GM21390 (cell line): ENCODE measurements around the gene HDAC4.

Source experiments
- ATAC-seq: cut with Tn5 transposase; IDR thresholded peaks from one replicate; pipeline ENCODE4 v1.9.1; 2021; ENCODE audit not compliant: unreplicated experiment

Gene HDAC4

GRCh38 chr2:239429473-239430350 is 28.9 kb upstream of the HDAC4 start:
- ATAC-seq = no peak

DNA sequence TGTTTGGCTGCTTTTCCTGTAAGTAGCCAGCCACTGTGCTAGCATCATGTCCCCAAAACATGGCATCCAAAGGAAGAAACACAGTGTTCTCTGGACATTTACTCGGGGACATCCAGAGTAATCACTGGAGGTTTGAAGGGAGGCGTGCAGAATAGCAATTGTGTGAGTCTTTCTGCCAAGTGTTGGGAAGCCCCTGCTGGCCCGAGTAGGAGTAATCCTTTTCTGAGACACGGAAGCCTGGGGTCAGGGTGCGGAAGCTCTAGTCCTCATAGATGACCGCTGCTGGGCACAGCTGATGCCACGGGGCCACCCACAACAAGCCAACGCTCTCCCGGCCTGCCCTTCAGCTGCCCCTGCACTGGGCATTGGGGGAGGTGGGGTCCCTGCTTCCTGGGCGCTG is 24.8 kb upstream of the HDAC4 start:
- no peak for ATAC-seq

GRCh38 chr2:239424337-239425045 is 23.7 kb upstream of the HDAC4 start:
- ATAC-seq = no peak

DNA sequence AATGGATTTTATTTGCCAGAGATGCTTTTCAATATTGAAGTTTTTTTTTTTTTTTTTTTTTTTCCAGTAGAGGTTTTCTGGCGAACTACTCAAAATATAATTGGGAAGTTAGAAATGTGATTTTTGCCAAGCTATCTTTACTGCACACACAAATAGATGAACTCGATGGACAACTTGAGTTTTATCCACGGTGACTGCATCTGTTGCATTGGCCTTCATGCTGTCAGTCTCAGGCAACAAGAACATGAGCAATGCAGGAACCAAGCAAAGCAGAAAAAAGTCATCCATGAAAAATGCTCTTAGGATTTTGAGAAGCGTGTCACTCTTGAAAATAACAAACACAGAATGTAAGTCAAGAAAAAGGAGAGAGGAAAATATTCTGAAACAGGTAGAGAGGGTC is 22.7 kb upstream of the HDAC4 start:
- no peak for ATAC-seq

DNA sequence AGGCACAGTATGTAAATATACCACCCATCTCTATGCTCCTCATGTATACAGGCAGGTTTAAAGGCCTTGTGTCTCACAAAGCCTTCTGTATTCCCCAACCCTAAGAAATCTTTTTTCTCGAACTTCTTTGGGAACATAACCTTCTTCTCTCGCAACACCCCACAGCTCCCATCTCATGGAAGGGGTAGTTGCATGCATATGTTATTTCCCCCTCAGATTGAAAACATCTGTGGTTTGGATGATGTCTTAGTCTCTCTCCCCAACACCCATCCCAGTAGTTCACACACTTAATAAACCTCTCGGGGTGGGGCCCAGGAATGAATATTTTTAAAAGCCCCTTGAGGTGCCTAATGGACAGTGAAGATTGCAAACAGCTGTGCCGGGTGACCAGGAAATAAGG is 21.0 kb upstream of the HDAC4 start:
- no peak for ATAC-seq

GRCh38 chr2:239420082-239420481 is 19.3 kb upstream of the HDAC4 start:
- no peak for ATAC-seq

DNA sequence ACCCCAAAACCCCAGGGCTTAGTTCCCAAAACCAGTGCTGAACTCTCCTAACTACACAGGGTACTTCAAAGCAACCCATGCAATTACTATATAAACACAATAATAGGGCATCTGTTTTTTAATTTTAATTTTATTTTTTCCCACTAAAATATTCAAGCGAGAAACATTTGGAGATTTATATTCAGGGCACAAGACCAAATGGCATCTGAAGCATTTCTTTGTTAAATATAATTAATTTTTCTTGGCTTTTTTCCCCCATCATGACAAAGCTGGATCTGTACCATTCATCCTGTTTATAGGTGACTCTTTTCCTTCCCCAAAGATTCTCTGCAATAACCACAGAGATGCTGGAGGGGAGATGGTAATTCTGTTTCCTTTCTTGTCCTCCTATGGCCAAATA is 18.1 kb upstream of the HDAC4 start:
- ATAC-seq = no peak

GRCh38 chr2:239412905-239413603 is 12.2 kb upstream of the HDAC4 start:
- ATAC-seq = no peak

GRCh38 chr2:239411549-239412319 is 10.9 kb upstream of the HDAC4 start:
- no peak for ATAC-seq

DNA sequence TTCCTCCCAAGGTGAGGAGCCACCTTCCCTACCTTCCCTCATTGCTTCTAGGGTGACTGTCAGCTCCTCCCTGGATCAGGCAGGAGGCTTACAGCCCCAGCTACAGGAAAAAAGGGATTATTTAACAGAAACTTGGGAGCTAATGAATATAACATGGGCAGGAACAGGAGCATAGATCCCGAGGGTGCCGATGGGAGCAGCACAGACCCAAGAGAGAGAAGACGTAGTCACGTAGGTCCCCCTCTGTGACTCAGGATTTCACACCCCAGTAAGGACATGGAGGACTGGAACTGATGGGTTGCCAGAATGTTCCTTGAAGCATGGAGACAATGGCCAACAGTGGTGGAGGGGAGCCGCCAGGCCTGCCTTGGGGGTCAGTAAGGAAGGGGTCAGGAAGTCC is 10.3 kb upstream of the HDAC4 start:
- no peak for ATAC-seq

- no peak for ATAC-seq
Observed at GRCh38 chr2:239409976-239410375, 9.2 kb upstream of the HDAC4 start.

DNA sequence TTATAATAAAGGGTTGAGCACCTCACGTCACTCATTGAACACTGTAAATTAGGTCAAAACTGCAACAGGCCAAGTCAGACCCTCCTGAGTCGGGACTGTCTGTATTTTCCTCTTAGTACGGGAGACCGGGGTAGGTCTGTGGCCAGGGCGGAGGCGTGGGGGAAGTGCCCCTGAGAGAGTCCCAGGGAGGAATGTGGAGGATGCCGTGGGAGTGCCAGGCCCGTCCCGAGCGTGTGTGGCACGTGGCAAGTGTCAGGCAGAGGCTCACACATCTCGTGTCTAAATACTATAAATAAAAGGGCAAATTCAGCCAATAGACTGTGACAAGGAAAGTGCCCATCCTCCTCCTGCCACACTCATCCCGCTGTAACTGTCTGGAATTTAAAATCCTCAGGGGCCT is 6.3 kb upstream of the HDAC4 start:
- no peak for ATAC-seq

- ATAC-seq = no peak
Observed at GRCh38 chr2:239406316-239406995, 5.6 kb upstream of the HDAC4 start.

DNA sequence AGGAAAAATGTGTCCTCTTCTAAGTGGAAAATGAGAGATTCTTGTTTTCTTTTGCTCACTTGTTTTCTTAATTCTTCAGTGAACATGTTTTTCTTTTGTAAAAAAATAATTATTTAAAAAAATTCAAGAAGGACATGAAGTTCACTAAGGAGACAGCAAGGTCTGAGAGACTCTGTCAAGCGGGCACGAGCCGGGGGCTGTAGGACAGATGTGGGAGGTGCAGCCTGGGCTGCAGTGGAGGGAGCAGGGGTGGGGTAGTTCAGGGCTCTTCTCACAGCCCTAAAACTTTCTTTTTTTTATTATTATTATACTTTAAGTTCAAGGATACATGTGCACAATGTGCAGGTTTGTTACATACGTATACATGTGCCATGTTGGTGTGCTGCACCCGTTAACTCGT is 4.3 kb upstream of the HDAC4 start:
- ATAC-seq = no peak

DNA sequence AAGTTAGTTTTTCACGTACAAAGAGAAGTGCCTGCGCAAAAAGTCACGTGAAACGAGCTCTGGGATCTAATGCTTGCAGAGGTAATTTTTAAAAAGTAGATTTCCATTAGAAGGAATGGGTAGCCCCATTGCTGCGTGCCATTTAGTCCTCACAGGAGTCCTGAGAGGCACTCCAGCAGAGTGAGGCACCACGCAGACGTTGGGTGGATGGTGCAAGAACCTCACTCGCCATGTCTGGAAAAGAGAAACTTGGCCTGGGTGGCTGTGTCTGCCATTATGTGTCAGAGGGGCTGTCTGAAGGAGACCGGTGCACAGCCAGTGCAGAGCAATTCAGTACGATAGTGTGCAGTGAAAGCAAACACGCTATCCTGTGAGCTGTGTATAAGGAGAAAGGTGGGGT is 1.8 kb upstream of the HDAC4 start:
- ATAC-seq = no peak

DNA sequence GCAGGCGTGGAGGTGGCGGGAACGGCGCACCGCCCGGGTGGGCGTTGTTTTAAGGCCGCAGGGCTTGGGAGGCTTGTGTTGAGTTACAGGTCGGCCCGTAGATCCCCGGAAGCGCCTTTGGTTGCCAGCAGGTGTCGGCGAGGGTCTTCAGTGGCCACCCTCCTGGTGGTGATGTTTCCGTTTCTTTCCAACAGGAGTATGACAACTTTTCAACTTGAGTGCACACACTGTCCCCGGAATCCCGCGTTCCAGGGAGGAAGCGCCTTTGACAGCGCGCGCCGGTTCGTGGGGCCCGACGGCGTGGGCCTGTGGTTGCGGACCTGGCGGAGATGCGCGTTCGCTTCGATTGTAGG is 1.0 kb upstream of the HDAC4 start:
- peak; percentile 18 for ATAC-seq

GRCh38 chr2:239401067-239401880 is 454 bp upstream of the HDAC4 start:
- ATAC-seq = peak; percentile 88

- ATAC-seq = no peak
Observed at GRCh38 chr2:239399921-239400595, 762 bp downstream of the HDAC4 start.

GRCh38 chr2:239399433-239399920 is 1.3 kb downstream of the HDAC4 start:
- ATAC-seq = no peak
